ENCODE results near the gene CSF2.

CSF2 gene

GRCh38 chr5:132027027-132027426, 46.6 kb upstream of the CSF2 start:
- Histone ChIP-seq H2BK15ac (replicated peaks; ENCODE audit: low read depth) (no peak overlapping the region), H3K27me3 (ENCODE audit: insufficient read depth, low read length, poor library complexity) (no peaks in the 10 kb centered on the region), H3K18ac (ENCODE audit: low read length) (no peak overlapping the region), H3K79me1 (ENCODE audit: low read length) (no peaks in the 10 kb centered on the region), H3K4me1 (ENCODE audit: control insufficient read depth, low read depth, low read length) (no peaks in the 10 kb centered on the region), H2BK5ac (ENCODE audit: low read length) (no peak overlapping the region), H2AK5ac (ENCODE audit: low read length) (no peak overlapping the region), H4K5ac (ENCODE audit: low read length) (no peak overlapping the region), H3K4me2 (ENCODE audit: low read length) (no peak overlapping the region), H3K9ac (ENCODE audit: low read length) (no peak overlapping the region), H2BK120ac (ENCODE audit: low read depth, low read length) (no peak overlapping the region), H3K4ac (ENCODE audit: low read depth, low read length) (no peak overlapping the region), H3K79me2 (ENCODE audit: control insufficient read depth, insufficient read depth, low read length) (no peaks in the 10 kb centered on the region), H3K56ac (ENCODE audit: low read length) (no peak overlapping the region), H3K23ac (ENCODE audit: low read length) (no peak overlapping the region), H3K4me3 (ENCODE audit: low read length) (no peak overlapping the region), H3K27ac (ENCODE audit: low read depth, low read length) (no peak overlapping the region), H4K8ac (ENCODE audit: low read depth, low read length) (no peak overlapping the region), H3K36me3 (ENCODE audit: control insufficient read depth, insufficient read depth, low read length) (no peaks in the 10 kb centered on the region)
- DNase-seq, result no peak
- WGBS (ENCODE audit: extremely low coverage, insufficient coverage, low lambda C conversion rate), result no CpG with 5 or more reads among the region's 2 CpGs

GRCh38 chr5:132029609-132030330, 43.8 kb upstream of the CSF2 start:
- H3K79me1 ChIP-seq (ENCODE audit: low read length), result no peaks in the 10 kb centered on the region
- no peak overlapping the region for H3K9ac ChIP-seq (ENCODE audit: low read length)
- H3K4me1 ChIP-seq (ENCODE audit: control insufficient read depth, low read depth, low read length), result no peaks in the 10 kb centered on the region
- H3K27ac ChIP-seq (ENCODE audit: low read depth, low read length), result no peak overlapping the region
- H4K8ac ChIP-seq (ENCODE audit: low read depth, low read length), result no peak overlapping the region
- no peak overlapping the region for H2BK15ac ChIP-seq (replicated peaks; ENCODE audit: low read depth)
- no peak overlapping the region for H2BK5ac ChIP-seq (ENCODE audit: low read length)
- DNase-seq, result no peak
- H2AK5ac ChIP-seq (ENCODE audit: low read length), result no peak overlapping the region
- H3K56ac ChIP-seq (ENCODE audit: low read length), result no peak overlapping the region
- no peaks in the 10 kb centered on the region for H3K36me3 ChIP-seq (ENCODE audit: control insufficient read depth, insufficient read depth, low read length)
- H2BK120ac ChIP-seq (ENCODE audit: low read depth, low read length), result no peak overlapping the region
- WGBS (ENCODE audit: extremely low coverage, insufficient coverage, low lambda C conversion rate), result no CpG with 5 or more reads among the region's 4 CpGs
- no peak overlapping the region for H3K4ac ChIP-seq (ENCODE audit: low read depth, low read length)
- no peak overlapping the region for H3K4me3 ChIP-seq (ENCODE audit: low read length)
- H4K5ac ChIP-seq (ENCODE audit: low read length), result no peak overlapping the region
- H3K18ac ChIP-seq (ENCODE audit: low read length), result no peak overlapping the region
- no peaks in the 10 kb centered on the region for H3K79me2 ChIP-seq (ENCODE audit: control insufficient read depth, insufficient read depth, low read length)
- H3K4me2 ChIP-seq (ENCODE audit: low read length), result no peak overlapping the region
- H3K27me3 ChIP-seq (ENCODE audit: insufficient read depth, low read length, poor library complexity), result no peaks in the 10 kb centered on the region
- no peak overlapping the region for H3K23ac ChIP-seq (ENCODE audit: low read length)

- no peak overlapping the region for H2AK5ac ChIP-seq (ENCODE audit: low read length)
- H3K18ac ChIP-seq (ENCODE audit: low read length), result no peak overlapping the region
- H3K56ac ChIP-seq (ENCODE audit: low read length), result no peak overlapping the region
- DNase-seq, result no peak
- no peak overlapping the region for H4K8ac ChIP-seq (ENCODE audit: low read depth, low read length)
- H3K27ac ChIP-seq (ENCODE audit: low read depth, low read length), result no peak overlapping the region
- no peak overlapping the region for H2BK120ac ChIP-seq (ENCODE audit: low read depth, low read length)
- no peak overlapping the region for H3K4ac ChIP-seq (ENCODE audit: low read depth, low read length)
- H3K79me1 ChIP-seq (ENCODE audit: low read length), result no peaks in the 10 kb centered on the region
- no peaks in the 10 kb centered on the region for H3K27me3 ChIP-seq (ENCODE audit: insufficient read depth, low read length, poor library complexity)
- no peaks in the 10 kb centered on the region for H3K36me3 ChIP-seq (ENCODE audit: control insufficient read depth, insufficient read depth, low read length)
- H3K4me3 ChIP-seq (ENCODE audit: low read length), result no peak overlapping the region
- H3K79me2 ChIP-seq (ENCODE audit: control insufficient read depth, insufficient read depth, low read length), result no peaks in the 10 kb centered on the region
- H3K9ac ChIP-seq (ENCODE audit: low read length), result no peak overlapping the region
- no peak overlapping the region for H4K5ac ChIP-seq (ENCODE audit: low read length)
- no peaks in the 10 kb centered on the region for H3K4me1 ChIP-seq (ENCODE audit: control insufficient read depth, low read depth, low read length)
- H3K23ac ChIP-seq (ENCODE audit: low read length), result no peak overlapping the region
- no CpG with 5 or more reads among the region's 2 CpGs for WGBS (ENCODE audit: extremely low coverage, insufficient coverage, low lambda C conversion rate)
- H2BK15ac ChIP-seq (replicated peaks; ENCODE audit: low read depth), result no peak overlapping the region
- no peak overlapping the region for H2BK5ac ChIP-seq (ENCODE audit: low read length)
- H3K4me2 ChIP-seq (ENCODE audit: low read length), result no peak overlapping the region
Observed at GRCh38 chr5:132030610-132031009, 43.0 kb upstream of the CSF2 start.

DNA sequence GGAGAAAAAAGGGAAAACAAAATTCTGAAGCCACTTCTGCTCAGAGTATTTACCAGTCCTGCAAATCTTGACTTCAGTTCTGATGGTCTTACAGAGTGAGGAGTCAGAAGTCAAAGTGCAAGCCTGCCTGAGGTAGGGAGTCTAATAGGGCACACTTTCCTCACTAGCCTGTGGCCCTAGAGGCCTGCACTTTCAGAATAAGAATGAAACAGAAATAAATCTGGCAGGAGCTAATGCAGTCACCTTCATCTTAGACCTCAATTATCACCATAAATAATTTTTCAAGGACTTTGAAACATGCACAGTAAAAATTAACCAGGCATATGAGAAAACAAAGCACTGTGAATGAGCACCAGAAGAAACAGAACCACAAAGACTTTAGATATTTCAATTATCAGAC, 41.4 kb upstream of the CSF2 start:
- Histone ChIP-seq H3K4me3 (ENCODE audit: low read length) (no peak overlapping the region), H3K79me1 (ENCODE audit: low read length) (no peaks in the 10 kb centered on the region), H3K4ac (ENCODE audit: low read depth, low read length) (no peak overlapping the region), H2BK120ac (ENCODE audit: low read depth, low read length) (no peak overlapping the region), H3K18ac (ENCODE audit: low read length) (no peak overlapping the region), H2BK15ac (replicated peaks; ENCODE audit: low read depth) (no peak overlapping the region), H3K56ac (ENCODE audit: low read length) (no peak overlapping the region), H2AK5ac (ENCODE audit: low read length) (no peak overlapping the region), H3K27ac (ENCODE audit: low read depth, low read length) (no peak overlapping the region), H3K9ac (ENCODE audit: low read length) (no peak overlapping the region), H4K5ac (ENCODE audit: low read length) (no peak overlapping the region), H2BK5ac (ENCODE audit: low read length) (no peak overlapping the region), H3K4me1 (ENCODE audit: control insufficient read depth, low read depth, low read length) (no peaks in the 10 kb centered on the region), H3K23ac (ENCODE audit: low read length) (no peak overlapping the region), H3K79me2 (ENCODE audit: control insufficient read depth, insufficient read depth, low read length) (no peaks in the 10 kb centered on the region), H3K36me3 (ENCODE audit: control insufficient read depth, insufficient read depth, low read length) (no peaks in the 10 kb centered on the region), H4K8ac (ENCODE audit: low read depth, low read length) (no peak overlapping the region), H3K27me3 (ENCODE audit: insufficient read depth, low read length, poor library complexity) (no peaks in the 10 kb centered on the region), H3K4me2 (ENCODE audit: low read length) (no peak overlapping the region)
- DNase-seq, result no peak

- Histone ChIP-seq H4K8ac (ENCODE audit: low read depth, low read length) (no peak overlapping the region), H3K79me2 (ENCODE audit: control insufficient read depth, insufficient read depth, low read length) (no peaks in the 10 kb centered on the region), H3K56ac (ENCODE audit: low read length) (no peak overlapping the region), H3K36me3 (ENCODE audit: control insufficient read depth, insufficient read depth, low read length) (no peaks in the 10 kb centered on the region), H4K5ac (ENCODE audit: low read length) (no peak overlapping the region), H3K4me2 (ENCODE audit: low read length) (no peak overlapping the region), H2BK5ac (ENCODE audit: low read length) (no peak overlapping the region), H3K27ac (ENCODE audit: low read depth, low read length) (no peak overlapping the region), H2BK120ac (ENCODE audit: low read depth, low read length) (no peak overlapping the region), H3K79me1 (ENCODE audit: low read length) (no peaks in the 10 kb centered on the region), H3K4me3 (ENCODE audit: low read length) (no peak overlapping the region), H3K27me3 (ENCODE audit: insufficient read depth, low read length, poor library complexity) (no peaks in the 10 kb centered on the region), H2AK5ac (ENCODE audit: low read length) (no peak overlapping the region), H3K4ac (ENCODE audit: low read depth, low read length) (no peak overlapping the region), H3K9ac (ENCODE audit: low read length) (no peak overlapping the region), H3K23ac (ENCODE audit: low read length) (no peak overlapping the region), H3K4me1 (ENCODE audit: control insufficient read depth, low read depth, low read length) (no peaks in the 10 kb centered on the region), H2BK15ac (replicated peaks; ENCODE audit: low read depth) (no peak overlapping the region), H3K18ac (ENCODE audit: low read length) (no peak overlapping the region)
- no CpG with 5 or more reads among the region's 4 CpGs for WGBS (ENCODE audit: extremely low coverage, insufficient coverage, low lambda C conversion rate)
- no peak for DNase-seq
Observed at GRCh38 chr5:132033122-132033521, 40.5 kb upstream of the CSF2 start.

DNA sequence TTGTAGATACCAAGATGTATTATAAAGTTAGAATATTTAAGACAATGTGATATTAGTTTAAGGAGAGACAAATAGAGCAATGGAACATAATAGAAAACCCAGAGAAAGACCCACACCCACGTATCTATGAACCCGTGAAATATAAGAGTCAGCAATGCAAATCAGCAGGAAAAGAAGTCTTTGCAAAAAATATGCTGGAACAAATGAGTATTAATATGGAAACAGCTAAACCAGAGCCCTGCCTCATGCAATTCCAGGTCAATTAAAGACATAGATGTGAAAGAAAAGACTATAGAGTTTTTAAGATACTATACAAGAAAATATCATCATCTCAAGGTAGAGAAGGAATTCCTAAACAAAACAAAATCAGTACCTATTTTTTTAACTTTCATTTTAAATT, 36.2 kb upstream of the CSF2 start:
- Histone ChIP-seq H4K8ac (ENCODE audit: low read depth, low read length) (no peak overlapping the region), H3K27ac (ENCODE audit: low read depth, low read length) (no peak overlapping the region), H2BK15ac (replicated peaks; ENCODE audit: low read depth) (no peak overlapping the region), H4K5ac (ENCODE audit: low read length) (no peak overlapping the region), H3K4me3 (ENCODE audit: low read length) (no peak overlapping the region), H3K23ac (ENCODE audit: low read length) (no peak overlapping the region), H3K4ac (ENCODE audit: low read depth, low read length) (no peak overlapping the region), H3K27me3 (ENCODE audit: insufficient read depth, low read length, poor library complexity) (no peaks in the 10 kb centered on the region), H3K79me1 (ENCODE audit: low read length) (no peaks in the 10 kb centered on the region), H2AK5ac (ENCODE audit: low read length) (no peak overlapping the region), H3K36me3 (ENCODE audit: control insufficient read depth, insufficient read depth, low read length) (no peaks in the 10 kb centered on the region), H2BK120ac (ENCODE audit: low read depth, low read length) (no peak overlapping the region), H3K18ac (ENCODE audit: low read length) (no peak overlapping the region), H3K4me2 (ENCODE audit: low read length) (no peak overlapping the region), H3K9ac (ENCODE audit: low read length) (no peak overlapping the region), H3K4me1 (ENCODE audit: control insufficient read depth, low read depth, low read length) (no peaks in the 10 kb centered on the region), H3K79me2 (ENCODE audit: control insufficient read depth, insufficient read depth, low read length) (no peaks in the 10 kb centered on the region), H3K56ac (ENCODE audit: low read length) (no peak overlapping the region), H2BK5ac (ENCODE audit: low read length) (no peak overlapping the region)
- no CpG with 5 or more reads among the region's 2 CpGs for WGBS (ENCODE audit: extremely low coverage, insufficient coverage, low lambda C conversion rate)
- DNase-seq, result no peak

Data from mesendoderm (in vitro differentiated cells).